HEK293T (cell line): ENCODE results near the gene HDAC11.

Experiments
- CTCF ChIA-PET: fragments of 350-600 bp; formaldehyde crosslinking; extraction: SDS; loops from one replicate; lab custom pipeline; 2021; ENCODE audit warnings: antibody characterized with exemption, inconsistent platforms; lab: Yijun Ruan, JAX
- POLR2A ChIA-PET: fragments of 350-600 bp; formaldehyde crosslinking; extraction: SDS; loops from one replicate; lab custom pipeline; 2020; ENCODE audit warnings: antibody characterized with exemption, inconsistent platforms; lab: Yijun Ruan, JAX
- DNase-seq: peaks from one replicate; pipeline ENCODE4 v3.0.0; 2012; ENCODE audit warnings: mixed read lengths; ENCODE audit errors: extremely low spot score
- ARNT ChIP-seq: fragments of 450-650 bp; IDR thresholded peaks from 2 replicates; pipeline ENCODE4 v1.6.1; 2017; ENCODE audit warnings: mild to moderate bottlenecking
- BHLHE40 ChIP-seq: fragments of 450-650 bp; IDR thresholded peaks from 2 replicates; pipeline ENCODE4 v1.6.1; 2016; ENCODE audit warnings: mild to moderate bottlenecking, moderate library complexity, borderline replicate concordance
- CTBP1 ChIP-seq: fragments of 450-650 bp; IDR thresholded peaks from 2 replicates; pipeline ENCODE4 v1.6.1; 2016; ENCODE audit warnings: borderline replicate concordance
- ELF4 ChIP-seq: fragments of 450-650 bp; IDR thresholded peaks from 2 replicates; pipeline ENCODE4 v1.6.1; 2017; ENCODE audit warnings: antibody characterized with exemption
- FOXA1 ChIP-seq: fragments of 450-650 bp; IDR thresholded peaks from 2 replicates; pipeline ENCODE4 v1.6.1; 2016; ENCODE audit warnings: mild to moderate bottlenecking
- FOXK2 ChIP-seq: fragments of 450-650 bp; IDR thresholded peaks from 2 replicates; pipeline ENCODE4 v1.6.1; 2016; ENCODE audit warnings: mild to moderate bottlenecking
- FOXM1 ChIP-seq: fragments of 450-650 bp; IDR thresholded peaks from 2 replicates; pipeline ENCODE4 v1.6.1; 2017; ENCODE audit warnings: mild to moderate bottlenecking, borderline replicate concordance
- HDGF ChIP-seq: fragments of 450-650 bp; IDR thresholded peaks from 2 replicates; pipeline ENCODE4 v1.6.1; 2017; ENCODE audit warnings: antibody characterized with exemption, borderline replicate concordance
- L3MBTL2 ChIP-seq: fragments of 450-650 bp; conservative IDR thresholded peaks from 2 replicates; pipeline ENCODE4 v1.6.1; 2016; ENCODE audit warnings: mild to moderate bottlenecking
- LEF1 ChIP-seq: fragments of 450-650 bp; IDR thresholded peaks from 2 replicates; pipeline ENCODE4 v1.6.1; 2017; ENCODE audit warnings: mild to moderate bottlenecking, borderline replicate concordance
- NFRKB ChIP-seq: fragments of 450-650 bp; IDR thresholded peaks from 2 replicates; pipeline ENCODE4 v1.6.1; 2016; ENCODE audit warnings: mild to moderate bottlenecking, moderate library complexity
- PKNOX1 ChIP-seq: fragments of 450-650 bp; IDR thresholded peaks from 2 replicates; pipeline ENCODE4 v1.6.1; 2016
- SP1 ChIP-seq: fragments of 450-650 bp; IDR thresholded peaks from 2 replicates; pipeline ENCODE4 v1.6.1; 2017
- SUZ12 ChIP-seq: fragments of 450-650 bp; IDR thresholded peaks from 2 replicates; pipeline ENCODE4 v1.6.1; 2016; ENCODE audit warnings: mild to moderate bottlenecking
- TARDBP ChIP-seq: fragments of 450-650 bp; IDR thresholded peaks from 2 replicates; pipeline ENCODE4 v1.6.1; 2016
- ZNF384 ChIP-seq: fragments of 450-650 bp; IDR thresholded peaks from 2 replicates; pipeline ENCODE4 v1.6.1; 2016

The HDAC11 gene

DNA sequence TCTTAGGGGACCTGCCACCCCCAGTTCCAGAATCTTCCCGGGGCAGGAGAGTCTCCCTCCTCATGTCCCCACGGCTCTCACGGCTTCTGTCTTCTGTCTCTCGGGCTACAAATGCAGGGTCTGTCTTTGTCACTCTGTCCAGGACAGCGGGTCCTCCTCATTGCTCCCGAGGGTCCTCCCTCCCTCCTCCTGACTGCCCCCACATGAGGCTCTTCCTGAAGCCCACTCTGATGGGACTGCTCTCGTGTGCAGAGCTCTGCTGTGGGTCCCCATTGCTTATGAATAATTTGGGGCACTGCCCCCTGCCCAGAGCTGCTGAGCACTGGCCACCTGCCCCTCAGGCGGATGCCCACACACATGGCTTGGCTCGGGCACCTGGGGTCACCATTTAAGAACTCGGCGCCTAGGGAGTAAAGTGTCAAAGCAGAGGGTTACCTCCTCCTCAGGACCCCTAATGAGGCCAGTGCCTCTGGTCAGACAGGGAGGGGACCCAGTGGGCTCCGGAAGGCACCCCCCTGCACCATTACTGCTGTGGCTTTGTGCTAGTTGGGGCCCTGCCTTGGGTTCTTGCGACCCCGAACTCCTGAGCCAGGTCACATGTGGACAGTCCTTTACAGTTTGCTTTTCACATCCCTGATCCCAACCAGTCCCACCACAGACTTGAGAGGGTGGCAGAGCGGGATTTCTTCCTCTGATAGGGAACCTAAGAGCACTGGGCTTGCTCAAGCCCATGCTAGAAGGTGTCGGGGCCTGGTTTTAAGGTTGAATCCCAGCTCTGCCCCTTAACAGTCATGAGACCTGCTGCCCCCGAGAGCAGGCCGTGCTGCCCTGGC, 22.1 kb downstream of the HDAC11 start:
- TF ChIP-seq SUZ12: no peak
- no peak for TF ChIP-seq ZNF384
- no peak for TF ChIP-seq FOXA1
- TF ChIP-seq ARNT: no peak
- no peak for TF ChIP-seq LEF1
- no peak for TF ChIP-seq NFRKB
- no peak for TF ChIP-seq ELF4
- no peak for TF ChIP-seq SP1
- no peak for TF ChIP-seq TARDBP
- TF ChIP-seq PKNOX1: no peak
- no peak for TF ChIP-seq FOXK2
- no peak for TF ChIP-seq HDGF
- TF ChIP-seq FOXM1: no peak
- TF ChIP-seq BHLHE40: no peak
- TF ChIP-seq CTBP1: no peak
- TF ChIP-seq L3MBTL2: no peak
- ChIA-PET CTCF (no interaction called here), POLR2A (no interaction called here)
- DNase-seq: no peak

- ChIA-PET POLR2A (no interaction called here), CTCF (interaction anchor here (1.2 kb wide), 1 partner anchor 146 kb away, joined by 4 read pairs; no protein-coding TSS in a partner anchor)
- no peak for DNase-seq
- no peak for TF ChIP-seq HDGF
- TF ChIP-seq LEF1: no peak
- TF ChIP-seq TARDBP: no peak
- no peak for TF ChIP-seq FOXK2
- no peak for TF ChIP-seq FOXM1
- TF ChIP-seq ARNT: no peak
- no peak for TF ChIP-seq ZNF384
- TF ChIP-seq BHLHE40: no peak
- no peak for TF ChIP-seq ELF4
- TF ChIP-seq SUZ12: no peak
- TF ChIP-seq L3MBTL2: no peak
These were observed 22.6 kb downstream of the HDAC11 start for GRCh38 chr3:13502791-13503060.

- ChIA-PET CTCF (no interaction called here), POLR2A (no interaction called here)
- no peak for DNase-seq
- TF ChIP-seq FOXK2 (no peak), HDGF (no peak), PKNOX1 (no peak), ZNF384 (no peak), SUZ12 (no peak), ARNT (no peak), FOXM1 (no peak), TARDBP (no peak), LEF1 (no peak), NFRKB (no peak), CTBP1 (no peak), FOXA1 (no peak), ELF4 (no peak), BHLHE40 (no peak), L3MBTL2 (no peak), SP1 (no peak)
These were observed 24.2 kb downstream of the HDAC11 start for GRCh38 chr3:13504161-13504831.

DNA sequence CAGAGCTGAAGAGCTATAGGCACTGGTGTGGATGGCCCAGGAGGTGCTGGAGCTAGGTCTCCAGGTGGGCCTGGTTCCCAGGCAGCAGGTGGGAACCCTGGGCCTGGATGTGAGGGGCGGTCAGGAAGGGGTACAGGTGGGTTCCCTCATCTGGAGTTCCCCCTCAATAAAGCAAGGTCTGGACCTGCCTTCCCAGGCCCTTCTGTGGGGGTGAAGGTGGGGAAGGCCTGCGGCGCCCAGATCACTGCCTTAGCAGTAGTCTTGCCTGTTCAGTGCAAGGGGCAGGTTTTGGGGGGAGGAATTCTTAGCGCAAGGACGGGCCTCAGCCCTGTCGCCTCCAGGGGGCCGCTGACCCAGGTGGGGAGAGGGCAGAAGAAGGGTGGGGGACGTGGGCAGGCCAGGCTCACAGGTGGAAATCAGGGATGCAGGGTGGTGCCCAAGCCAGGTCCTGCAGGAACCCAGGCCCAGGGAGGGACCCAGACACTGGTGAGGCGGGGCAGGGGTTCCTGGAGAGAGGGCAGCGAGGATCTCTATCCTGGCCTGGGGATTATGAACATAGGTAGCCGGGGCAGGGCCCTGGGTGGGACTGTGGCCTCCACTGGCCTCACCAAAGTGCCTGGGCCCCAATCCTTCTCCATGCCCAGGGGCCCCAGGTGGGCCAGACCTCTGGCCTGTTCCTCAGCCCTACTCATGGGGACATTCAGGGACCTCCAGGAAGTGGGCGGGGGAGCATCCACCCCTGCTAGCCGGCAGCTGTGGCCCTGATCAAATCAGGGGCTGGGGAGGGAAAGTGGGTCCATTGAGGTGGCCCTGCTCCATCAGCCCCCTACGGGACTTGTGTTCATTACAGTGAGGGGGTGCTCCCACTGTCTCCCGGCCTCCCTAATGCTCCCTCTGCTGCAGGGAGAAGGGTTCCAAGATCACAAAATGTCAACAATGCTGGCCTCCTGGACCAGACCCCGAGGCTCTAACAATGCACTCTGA, 25.3 kb downstream of the HDAC11 start:
- TF ChIP-seq FOXA1 (no peak), ZNF384 (no peak), BHLHE40 (no peak), SP1 (no peak), LEF1 (no peak), CTBP1 (no peak), L3MBTL2 (no peak), ELF4 (no peak), SUZ12 (no peak), NFRKB (no peak), ARNT (no peak), FOXK2 (no peak), PKNOX1 (no peak), TARDBP (no peak), HDGF (no peak)
- POLR2A ChIA-PET: no interaction called here
- DNase-seq: no peak
- CTCF ChIA-PET: interaction anchor here (0.9 kb wide), 1 partner anchor 9 kb away, joined by 3 read pairs; no protein-coding TSS in a partner anchor

GRCh38 chr3:13506239-13506638, 26.1 kb downstream of the HDAC11 start:
- CTCF ChIA-PET: interaction anchor here (0.9 kb wide), 1 partner anchor 10 kb away, joined by 3 read pairs; no protein-coding TSS in a partner anchor
- TF ChIP-seq SUZ12: no peak
- TF ChIP-seq ARNT: no peak
- TF ChIP-seq PKNOX1: no peak
- no peak for TF ChIP-seq BHLHE40
- TF ChIP-seq SP1: no peak
- TF ChIP-seq CTBP1: no peak
- TF ChIP-seq L3MBTL2: no peak
- TF ChIP-seq ZNF384: no peak
- no peak for TF ChIP-seq LEF1
- no peak for TF ChIP-seq FOXM1
- no peak for TF ChIP-seq NFRKB
- TF ChIP-seq ELF4: no peak
- POLR2A ChIA-PET: no interaction called here
- DNase-seq: no peak
